Stimulated activated CD4-positive, alpha-beta T cell treated with anti-CD3 and anti-CD28 coated beads, Interleukin-2, amount 100 ng/mL, for 4 hours (primary cell): ENCODE data around the gene SAMD4A.

ENCODE experiments used
- DNase-seq: peaks from one replicate; pipeline ENCODE4 v3.0.0-alpha.2; 2020; ENCODE audit warnings: low read depth

The SAMD4A gene

DNA sequence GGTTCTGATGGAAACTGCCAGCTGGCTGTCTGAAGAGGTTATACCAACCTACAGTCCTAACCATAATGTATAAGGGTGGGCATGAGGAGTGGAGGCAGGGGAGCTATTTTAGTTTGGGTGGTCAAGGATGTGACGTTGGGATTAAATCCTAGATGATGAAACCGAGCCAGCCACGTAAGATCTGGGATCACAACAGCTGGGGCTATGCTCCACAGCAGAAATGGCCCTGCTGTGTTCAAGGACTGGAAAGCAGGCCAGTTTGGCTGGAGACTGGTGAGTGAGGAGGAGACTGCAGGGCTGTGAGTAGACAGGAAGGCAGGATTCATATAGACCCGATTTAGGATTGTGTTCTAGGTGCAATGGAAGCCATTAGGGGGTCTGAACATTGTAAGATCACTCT, 66.1 kb downstream of the SAMD4A start:
- no peak for DNase-seq

DNA sequence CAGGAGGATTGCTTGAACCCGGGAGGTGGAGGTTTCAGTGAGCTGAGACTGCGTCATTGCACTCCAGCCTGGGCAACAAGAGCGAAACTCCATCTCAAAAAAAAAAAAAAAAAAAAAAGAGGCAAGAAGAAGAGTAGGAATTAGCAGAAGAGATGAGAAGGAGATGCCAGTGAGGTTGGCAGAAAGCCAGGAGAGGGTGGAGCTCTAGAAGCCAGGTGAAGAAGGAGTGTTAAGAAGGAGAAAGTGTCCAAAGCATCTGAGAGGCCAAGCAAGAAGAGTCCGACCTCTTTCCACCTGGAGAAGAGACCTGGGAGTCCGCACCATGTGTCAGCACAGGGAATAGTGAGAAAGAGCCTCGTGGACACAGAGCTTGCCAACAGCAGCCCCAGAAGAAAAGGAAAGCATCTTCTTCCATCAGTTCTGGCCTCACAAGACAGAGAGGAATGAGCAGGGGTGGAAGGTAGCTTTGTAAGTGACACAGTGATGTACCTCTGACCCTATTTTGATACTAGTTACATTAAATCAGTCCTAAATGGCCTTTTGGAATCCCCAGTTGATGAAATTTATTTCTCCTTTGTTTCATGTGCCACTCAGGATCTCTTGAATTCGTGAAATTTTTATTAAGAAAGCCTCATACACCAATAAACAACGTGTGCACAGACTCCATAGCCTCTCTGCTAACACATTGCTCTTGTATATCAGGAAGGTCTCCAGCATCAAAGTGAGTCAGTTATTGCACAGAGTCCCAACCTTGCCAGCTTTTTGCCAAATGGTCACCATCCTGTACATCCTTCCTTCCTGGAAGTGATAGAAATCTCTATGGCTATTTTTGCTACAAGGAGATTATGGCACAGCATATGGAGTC, 70.6 kb downstream of the SAMD4A start:
- DNase-seq, result no peak

DNA sequence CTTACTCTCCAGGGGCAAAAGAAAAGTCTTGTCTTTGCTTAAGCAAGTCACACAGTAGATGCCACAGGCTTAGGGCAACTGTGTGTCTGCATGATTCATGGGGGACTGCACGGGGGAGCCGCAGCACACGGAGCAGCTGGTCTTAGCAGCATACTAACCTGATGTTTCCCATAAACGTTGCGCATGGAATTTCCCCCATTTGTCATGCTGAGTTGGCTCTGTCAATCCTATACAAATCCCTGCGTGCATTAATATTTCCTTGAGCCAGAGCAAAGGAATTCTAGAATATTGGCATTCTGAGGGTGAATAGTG, 71.2 kb downstream of the SAMD4A start:
- DNase-seq, result no peak

DNA sequence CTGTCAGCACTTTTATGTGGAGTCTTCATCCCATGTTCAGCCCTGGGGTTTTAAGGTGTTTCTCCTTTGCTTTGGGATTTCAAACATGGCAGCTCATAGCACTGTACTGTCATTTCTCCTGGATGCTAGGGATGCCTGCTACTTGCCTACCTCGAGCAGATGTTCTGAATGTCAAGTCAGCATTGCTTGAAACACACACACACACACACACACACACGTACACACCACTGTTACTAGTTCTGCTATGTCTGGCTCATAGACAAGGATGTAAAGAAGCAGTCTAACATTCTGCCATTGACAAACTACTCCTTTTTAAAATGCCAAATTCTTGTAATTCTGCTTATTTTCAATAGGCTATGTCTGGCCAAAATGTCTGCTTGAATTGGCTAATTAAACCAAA, 72.7 kb downstream of the SAMD4A start:
- DNase-seq, result no peak

DNA sequence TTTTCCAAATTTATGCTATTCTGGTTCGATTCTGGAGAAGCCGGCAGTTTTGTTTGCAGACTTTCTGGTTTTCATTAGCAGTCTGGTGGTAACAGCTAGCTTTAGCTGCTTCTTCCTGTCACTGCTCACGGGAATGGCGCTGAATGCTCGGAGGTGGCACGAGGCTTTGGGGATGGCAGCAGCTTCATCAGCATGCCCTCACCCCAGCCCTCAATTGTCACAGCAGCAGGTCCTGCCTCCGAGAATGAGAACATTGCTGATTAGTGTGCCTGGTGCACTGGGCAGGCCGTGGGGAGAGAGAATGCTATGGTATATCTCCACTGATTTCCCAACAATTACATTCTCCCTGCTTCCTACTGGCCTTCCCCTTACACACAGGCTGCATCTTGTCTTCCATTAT, 73.6 kb downstream of the SAMD4A start:
- DNase-seq, result no peak

DNA sequence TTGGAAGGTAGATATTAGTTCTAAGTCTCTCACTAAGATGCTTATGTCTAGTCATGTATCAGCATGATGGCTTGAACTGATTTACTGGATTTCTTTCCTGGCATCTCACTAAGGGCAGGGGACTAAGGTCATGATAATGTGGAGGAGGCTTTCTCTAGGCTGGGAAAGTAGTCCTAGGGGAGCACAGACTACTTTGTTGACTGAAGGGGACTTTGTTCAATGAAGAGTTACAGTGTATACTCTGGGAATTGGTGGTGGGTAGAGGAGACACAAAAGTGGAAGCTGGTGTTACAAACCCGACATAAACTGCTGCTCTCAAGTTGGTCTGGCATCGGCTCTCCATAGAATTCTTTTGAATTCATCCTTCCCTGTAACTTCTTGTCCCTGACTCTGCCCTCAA, 75.2 kb downstream of the SAMD4A start:
- no peak for DNase-seq

DNA sequence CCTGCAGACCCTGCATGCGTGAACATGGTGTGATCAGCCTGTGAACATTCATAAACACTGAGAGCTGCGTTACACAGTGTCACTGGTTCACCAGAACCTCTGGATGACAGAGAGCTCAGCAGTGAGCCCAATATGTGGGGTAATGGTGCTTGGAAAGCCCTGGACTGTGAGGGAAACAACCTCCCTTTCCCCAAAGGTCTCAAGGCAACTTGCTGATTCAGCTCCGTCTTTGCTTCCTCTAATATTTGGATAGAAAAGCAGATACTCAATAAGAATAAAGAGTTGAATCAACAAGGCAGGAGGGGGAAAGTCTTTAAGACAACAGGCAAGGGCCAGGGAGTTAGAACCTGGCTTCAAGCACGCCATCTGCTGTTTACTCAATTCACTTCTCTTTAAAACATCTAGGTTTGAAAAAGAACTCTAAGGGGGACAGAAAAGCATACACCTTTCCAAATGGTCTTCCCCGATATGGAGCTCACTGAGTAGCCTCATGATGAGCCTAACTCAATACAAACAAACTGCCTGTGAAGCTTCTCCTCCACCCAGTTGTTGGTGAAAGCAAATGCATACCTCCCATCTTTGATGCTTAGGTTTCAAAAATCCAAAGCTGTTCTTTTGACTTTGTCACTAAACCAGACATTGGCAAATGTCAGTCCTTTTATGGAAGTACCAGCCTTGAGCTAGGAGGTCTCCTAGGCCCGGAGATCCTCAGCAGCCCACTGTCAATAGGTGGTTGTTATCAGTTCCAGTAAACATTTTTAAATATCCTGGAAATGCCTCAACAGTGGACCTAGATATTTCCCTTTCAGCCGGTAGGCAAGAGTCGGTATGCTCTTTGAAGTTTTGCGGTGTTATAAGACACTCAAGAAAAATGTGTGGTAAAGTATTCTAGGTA, 76.1 kb downstream of the SAMD4A start:
- no peak for DNase-seq

DNA sequence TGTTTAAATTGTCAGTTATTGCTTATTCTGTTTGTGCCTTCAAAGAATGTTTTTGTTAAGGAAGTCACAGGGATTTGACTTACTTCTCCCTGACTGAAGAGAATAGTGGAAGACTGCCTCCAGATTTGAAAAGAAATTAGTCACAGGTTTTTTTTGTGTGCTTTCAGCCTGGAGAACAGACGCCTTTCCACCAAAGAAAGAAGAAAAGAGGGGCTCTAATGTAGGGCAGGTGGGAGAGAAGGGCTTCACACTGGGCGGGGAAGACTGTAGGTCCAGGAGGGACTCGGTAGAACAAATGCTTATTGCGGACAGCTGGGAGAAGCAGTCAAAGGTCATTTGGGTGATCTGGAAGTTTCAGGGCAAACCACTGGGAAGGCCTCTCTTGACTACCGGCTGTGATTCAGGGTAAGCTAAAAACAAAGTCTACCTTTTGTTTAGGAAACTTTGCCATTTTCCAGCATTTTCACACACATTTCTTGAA, 76.8 kb downstream of the SAMD4A start:
- DNase-seq, result no peak

DNA sequence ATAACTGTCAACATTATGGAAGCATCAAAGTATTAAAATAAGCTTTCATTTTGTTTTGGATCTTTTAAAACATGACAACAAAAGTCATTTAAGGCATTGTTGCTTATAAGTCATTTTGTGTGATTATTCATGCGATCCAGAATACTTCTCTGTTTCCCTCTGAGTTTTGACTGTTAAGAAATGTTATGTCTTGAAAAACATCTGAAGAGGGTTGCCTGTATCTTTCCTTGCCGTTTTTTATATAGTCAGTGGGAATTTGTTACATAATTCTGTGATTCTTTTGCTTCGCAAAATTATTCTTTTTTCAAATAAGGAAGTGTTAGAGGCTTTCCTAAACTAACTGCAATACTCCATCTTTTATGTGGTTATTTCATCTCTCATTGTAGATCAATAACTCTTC, 78.7 kb downstream of the SAMD4A start:
- DNase-seq, result no peak

DNA sequence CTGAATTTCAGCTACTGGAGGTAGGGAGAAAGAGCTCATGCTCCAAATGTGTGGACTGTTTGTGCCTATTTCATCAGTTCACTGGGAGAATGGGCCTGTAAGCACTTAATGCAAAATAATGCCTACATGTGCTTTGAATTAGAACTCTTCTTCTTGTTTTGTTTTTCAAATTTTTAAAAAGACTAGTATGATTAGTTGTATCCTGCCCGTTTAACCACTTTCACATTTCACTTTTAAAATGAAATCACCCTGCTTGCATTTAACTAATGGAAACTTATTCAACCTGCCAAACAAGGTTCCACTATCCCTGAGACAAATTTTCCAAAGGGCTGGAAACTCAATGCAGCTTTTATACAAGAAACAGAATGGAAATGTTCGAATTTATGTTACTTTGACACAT, 79.7 kb downstream of the SAMD4A start:
- no peak for DNase-seq

DNA sequence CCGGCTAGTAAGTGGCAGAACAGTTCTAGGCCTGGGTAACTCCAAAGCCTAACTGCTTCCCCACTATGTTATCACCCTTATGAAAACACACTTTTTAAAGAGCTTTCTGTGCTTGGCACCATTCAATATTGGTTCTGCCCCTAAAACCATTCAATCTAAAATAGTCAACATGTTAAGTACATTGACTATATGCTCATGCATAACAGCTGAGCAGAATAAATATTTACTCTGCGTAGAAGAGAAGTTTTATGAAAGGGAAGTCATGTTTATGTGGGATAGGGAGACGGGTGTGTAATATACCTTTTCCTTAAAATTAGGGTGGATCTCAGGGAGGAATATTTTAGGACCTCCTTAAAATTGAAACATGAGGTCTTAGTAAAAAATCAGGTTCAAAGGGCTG, 80.5 kb downstream of the SAMD4A start:
- no peak for DNase-seq

DNA sequence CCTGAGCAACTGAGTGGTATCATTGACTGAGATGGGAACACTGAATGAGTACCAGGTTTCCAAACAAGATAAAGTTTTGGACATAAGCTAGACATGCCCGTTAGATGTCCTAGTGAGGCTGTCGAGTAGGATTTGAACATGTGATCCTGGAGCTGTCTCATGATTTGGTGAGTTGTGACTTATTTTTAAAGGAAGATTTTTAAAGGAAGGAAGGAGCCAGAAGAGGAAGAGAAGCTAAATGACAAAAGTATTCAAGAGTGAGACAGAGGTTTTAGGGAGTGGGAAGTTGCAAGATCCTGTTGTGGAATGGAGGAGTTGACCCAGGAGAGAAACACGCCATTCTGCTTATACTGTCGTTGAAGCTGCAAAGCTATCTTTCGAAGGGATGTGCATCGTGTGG, 82.1 kb downstream of the SAMD4A start:
- no peak for DNase-seq

DNA sequence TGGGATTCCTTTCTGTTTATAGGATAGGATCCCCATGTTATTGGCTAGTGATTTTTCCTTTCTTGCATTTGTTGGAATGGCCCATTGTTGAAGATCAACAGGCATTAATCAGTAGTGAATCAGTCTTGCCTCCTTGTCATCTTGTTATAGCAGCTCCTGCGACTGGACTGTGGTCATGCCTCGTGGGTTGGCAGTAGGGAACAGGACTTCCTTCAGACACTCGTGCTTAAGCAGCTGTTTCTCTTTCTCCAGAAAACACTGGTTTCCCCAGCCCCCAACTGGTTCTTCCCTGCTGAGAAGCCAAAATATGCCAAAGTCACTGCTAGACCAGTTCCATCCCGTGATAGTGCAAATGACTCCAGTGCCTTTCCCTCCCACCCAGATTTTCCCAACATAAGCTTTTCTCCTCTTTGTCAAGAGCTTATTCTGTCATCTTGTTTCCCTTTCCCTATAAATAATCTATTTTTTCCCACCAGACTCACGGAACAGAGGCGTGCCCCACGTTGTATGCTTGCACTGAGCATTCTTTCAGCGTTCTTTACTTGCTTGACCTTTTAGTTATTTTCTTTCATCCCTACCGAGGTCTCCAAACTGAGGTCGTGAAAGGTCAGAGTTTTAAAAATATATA, 83.5 kb downstream of the SAMD4A start:
- DNase-seq, result no peak

DNA sequence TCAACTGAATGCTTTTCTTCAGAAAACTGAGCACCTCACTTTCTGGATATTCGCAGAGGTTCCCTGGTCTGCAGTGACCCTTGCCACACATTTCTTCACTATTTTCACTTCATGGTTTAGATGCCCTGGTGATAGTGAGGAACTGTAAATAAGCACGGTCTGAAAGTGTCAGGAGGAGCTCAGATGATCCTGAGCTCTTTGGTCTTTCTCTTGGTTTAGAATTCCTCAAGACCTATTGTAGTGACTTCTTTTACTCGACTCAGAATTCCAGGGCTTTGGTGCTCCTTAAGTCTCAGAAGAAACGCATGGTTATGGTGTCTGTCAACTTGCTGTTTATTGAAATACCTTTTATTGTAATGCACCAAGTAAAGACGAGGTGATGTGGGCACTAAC, 84.0 kb downstream of the SAMD4A start:
- DNase-seq, result no peak

DNA sequence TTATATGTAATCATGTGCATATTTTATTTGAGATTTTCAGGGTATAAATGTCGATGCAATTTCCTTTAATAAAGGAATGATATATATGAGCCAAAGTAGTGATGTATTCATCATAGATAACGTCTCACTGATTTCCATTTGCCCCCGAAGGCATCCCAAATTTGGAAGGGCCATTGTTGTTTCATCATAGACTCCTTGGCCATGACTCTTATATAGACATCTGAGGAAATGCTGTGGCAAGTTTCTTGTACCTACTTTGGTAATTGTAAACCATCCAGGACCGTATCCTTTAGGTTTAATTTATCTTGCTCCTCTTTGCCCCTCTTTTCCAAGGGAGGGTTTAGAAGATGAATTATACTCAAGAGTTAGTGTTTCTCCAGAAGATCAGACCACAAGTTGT, 84.7 kb downstream of the SAMD4A start:
- no peak for DNase-seq

DNA sequence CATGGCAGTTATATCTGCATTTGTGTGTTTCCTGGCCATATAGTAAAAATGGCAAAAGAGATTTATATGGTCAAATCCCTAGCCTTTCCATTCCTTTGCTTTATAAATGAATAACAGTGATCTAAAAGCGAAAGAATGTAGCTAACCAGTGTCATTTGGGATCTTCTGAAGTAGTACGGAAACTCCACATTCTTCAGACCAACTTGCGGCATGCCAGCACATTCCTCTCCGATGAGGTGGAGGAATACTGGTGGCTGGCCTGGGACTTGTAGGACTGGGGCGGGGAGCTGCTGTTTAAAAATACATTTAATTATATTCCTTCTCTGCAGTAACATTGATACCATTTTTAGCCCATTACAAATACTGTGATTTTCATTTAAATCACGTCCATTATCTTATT, 85.3 kb downstream of the SAMD4A start:
- no peak for DNase-seq

DNA sequence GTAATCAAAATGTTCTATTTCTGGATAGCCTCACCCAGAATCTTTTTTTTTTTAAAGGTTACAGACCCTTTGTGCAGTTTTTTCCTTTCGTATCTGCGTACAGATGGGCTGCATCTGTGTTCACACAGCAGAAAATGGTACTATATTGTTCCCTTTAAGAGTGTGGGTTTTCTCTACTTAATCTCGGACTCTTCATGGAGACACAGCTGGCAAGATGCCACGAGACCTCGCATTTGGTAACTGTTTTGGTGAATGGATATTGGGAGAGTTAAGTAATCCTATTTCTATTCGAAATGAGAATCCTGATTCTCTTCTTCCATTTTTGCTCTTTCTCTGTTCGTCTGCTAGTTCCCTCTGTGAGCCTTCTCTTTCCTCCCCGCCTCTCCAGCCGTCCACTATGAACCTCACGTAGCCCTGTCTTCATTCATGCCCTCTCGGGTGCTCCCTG, 85.7 kb downstream of the SAMD4A start:
- no peak for DNase-seq

DNA sequence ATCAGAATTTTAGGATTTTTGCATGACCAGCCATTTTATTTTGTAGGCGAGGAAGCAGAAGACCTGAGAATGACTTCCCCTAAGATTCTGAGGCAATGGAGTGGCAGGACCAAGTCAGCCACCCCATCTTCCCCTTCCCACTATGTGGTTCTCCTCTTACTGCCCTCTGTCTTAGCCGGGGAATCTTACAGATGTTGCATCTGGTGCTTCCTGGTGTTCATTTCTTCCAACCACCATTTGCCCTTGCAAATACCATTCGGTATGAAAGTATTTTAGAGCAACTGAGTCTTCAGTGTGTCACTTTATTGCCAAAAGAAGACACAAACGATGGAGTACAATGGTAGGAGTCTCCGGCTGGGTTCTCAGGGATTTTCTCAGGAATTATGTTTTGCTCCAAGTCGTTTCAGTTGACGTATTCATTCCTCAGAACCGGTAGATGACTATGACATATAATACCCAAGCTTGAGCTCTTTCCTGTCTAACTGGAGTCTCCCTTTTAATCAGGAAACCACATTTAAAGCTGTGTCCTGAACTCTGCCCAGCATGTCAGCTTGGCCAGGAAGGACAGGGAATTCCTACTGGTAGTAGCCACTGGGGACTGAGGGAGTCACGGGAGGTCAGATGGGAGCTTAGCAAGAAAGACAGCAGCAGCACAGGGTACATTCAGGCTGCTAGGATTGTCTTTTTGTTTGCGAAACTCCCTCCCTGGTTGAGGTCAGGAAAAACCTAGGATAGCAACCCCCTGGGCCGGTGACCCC, 87.0 kb downstream of the SAMD4A start:
- no peak for DNase-seq

DNA sequence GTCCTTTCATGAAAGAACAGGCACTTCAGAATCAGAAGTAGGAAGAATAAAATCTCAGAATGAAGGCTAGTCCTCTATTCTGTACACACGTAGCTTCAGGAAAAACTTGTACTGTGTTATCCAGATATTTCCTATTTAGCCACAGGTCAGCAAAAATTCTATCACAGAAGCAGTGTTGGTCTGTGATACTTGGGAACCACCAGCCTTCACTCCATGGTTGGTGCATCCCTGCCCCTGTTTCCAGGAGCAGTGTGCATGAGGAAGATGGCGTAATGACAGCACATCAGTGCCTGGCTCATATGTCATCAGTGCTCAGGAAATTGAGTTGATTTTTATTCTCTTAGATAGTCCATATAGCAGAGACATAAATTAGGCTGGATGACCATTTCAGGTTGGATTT, 87.7 kb downstream of the SAMD4A start:
- no peak for DNase-seq

DNA sequence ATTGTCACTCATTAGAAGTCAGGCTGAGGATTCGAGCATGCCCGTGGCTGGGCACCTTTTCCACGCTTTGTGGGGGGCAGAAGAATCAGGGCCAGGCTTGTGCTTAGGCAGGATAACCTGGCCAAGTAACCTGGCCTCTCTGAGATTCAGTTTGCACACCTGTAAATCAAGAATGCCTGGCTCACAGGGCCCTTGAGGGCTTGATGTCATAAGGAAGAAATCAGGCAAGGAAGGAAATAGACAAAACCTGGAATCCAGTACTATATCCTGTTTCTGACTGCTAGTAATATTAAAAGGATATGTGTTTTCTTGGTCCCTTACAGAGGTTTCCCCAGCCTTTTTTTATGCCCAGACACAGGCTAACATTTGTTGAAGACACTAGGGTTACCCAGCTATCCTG, 91.9 kb downstream of the SAMD4A start:
- no peak for DNase-seq

DNA sequence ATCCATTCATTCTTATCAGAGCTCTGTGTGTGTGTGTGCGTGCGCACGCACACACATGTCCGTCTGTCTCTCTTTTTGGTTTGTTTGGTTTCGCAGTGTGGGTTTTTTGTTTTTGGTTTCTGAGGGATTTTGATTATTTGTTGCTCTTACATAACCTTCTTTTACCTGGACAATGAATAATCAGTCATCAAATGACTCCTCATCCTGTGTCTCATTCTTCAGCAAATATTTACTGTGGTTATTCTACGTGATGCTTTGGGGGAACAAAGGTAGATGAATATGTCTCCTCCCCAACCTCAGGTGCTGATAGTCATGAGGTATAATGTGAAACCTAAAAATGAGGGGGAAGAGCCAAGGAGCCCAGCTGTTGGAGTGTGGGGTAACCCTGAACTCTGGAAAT, 92.4 kb downstream of the SAMD4A start:
- no peak for DNase-seq

DNA sequence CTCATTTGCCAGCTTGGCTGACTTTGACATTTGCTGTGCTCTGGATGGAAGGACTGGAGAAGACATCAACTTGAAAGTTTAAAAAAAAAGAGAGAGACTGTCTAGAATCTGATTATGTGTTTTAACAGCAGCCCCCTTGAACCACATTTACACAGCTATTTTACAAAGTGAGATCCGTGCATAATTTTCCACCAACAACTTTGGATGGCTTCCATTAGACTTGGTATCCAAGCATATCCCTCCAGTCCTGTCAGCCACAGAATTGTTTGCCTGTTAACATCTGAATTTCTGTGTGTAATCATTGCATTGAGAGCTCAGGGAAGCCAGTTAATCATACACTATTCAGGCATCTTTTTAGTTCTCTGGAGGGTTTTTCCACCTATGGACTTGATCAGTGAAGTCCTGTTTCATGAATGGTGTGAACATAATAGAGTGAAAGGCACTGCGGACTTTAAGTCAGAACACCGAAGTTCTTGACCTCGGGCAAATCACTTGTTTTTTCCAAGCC, 93.7 kb downstream of the SAMD4A start:
- no peak for DNase-seq
